PFSK-1 (cell line): ENCODE data around the gene SPOCD1.

ENCODE experiments used
- FOXP2 ChIP-seq: optimal IDR thresholded peaks from 2 replicates; pipeline ENCODE3; 2011; ENCODE audit warnings: borderline replicate concordance, control low read depth, inconsistent platforms; ENCODE audit not compliant: insufficient read depth; ENCODE audit errors: extremely low read length, extremely low read depth
- POLR2AphosphoS5 ChIP-seq: IDR thresholded peaks from 2 replicates; pipeline ENCODE4 v1.6.1; 2012; ENCODE audit warnings: low read depth, mild to moderate bottlenecking, control low read depth, low read length, moderate library complexity
- REST ChIP-seq, 2 experiments: IDR thresholded peaks; 2 replicates each; pipeline versions ENCODE4 v1.6.1 to v1.8.0; 2011 to 2012; ENCODE audit warnings: low read depth in 2 of 2, low read length in 2 of 2, control low read depth in 1 of 2, inconsistent platforms in 1 of 2, mild to moderate bottlenecking in 1 of 2, moderate library complexity in 1 of 2; ENCODE audit not compliant: insufficient read depth in 1 of 2
- SIN3A ChIP-seq: IDR thresholded peaks from 2 replicates; pipeline ENCODE4 v1.6.1; 2012; ENCODE audit warnings: mild to moderate bottlenecking, low read length, moderate library complexity, borderline replicate concordance; ENCODE audit not compliant: insufficient read depth
- TAF1 ChIP-seq: IDR thresholded peaks from 2 replicates; pipeline ENCODE4 v1.6.1; 2012; ENCODE audit warnings: low read length, control low read depth, borderline replicate concordance; ENCODE audit not compliant: insufficient read depth

The SPOCD1 gene

GRCh38 chr1:31809698-31810097, 6.1 kb downstream of the SPOCD1 start:
- TF ChIP-seq TAF1 (no peak), SIN3A (no peak), POLR2AphosphoS5 (no peak)

- no peak for TF ChIP-seq TAF1
- TF ChIP-seq FOXP2: no peak
- TF ChIP-seq POLR2AphosphoS5: no peak
- no peak for TF ChIP-seq REST (IDR thresholded peaks at IDR 0.05; ENCODE audit: insufficient read depth in 1 of 2, low read depth in 2 of 2, low read length in 2 of 2)
- no peak for TF ChIP-seq SIN3A
Measured at GRCh38 chr1:31807273-31808048, 8.4 kb downstream of the SPOCD1 start.

- no peak for TF ChIP-seq FOXP2
- no peak for TF ChIP-seq POLR2AphosphoS5
- no peak for TF ChIP-seq REST (IDR thresholded peaks at IDR 0.05; ENCODE audit: insufficient read depth in 1 of 2, low read depth in 2 of 2, low read length in 2 of 2)
- TF ChIP-seq SIN3A: no peak
- no peak for TF ChIP-seq TAF1
Measured at GRCh38 chr1:31805318-31805717, 10.5 kb downstream of the SPOCD1 start.

GRCh38 chr1:31804098-31804497, 11.7 kb downstream of the SPOCD1 start:
- TF ChIP-seq REST (IDR thresholded peaks at IDR 0.05; ENCODE audit: insufficient read depth in 1 of 2, low read depth in 2 of 2, low read length in 2 of 2) (no peak), FOXP2 (no peak), TAF1 (no peak), SIN3A (no peak), POLR2AphosphoS5 (no peak)

- TF ChIP-seq TAF1 (no peak), FOXP2 (no peak), SIN3A (no peak), POLR2AphosphoS5 (no peak), REST (IDR thresholded peaks at IDR 0.05; ENCODE audit: insufficient read depth in 1 of 2, low read depth in 2 of 2, low read length in 2 of 2) (no peak)
Measured at GRCh38 chr1:31803610-31804009, 12.2 kb downstream of the SPOCD1 start.
